Measurements from ENCODE around the gene UGT1A5.
"Not testable (repeated sequence)": the region's sequence is repeated elsewhere in the genome, so short reads cannot be mapped to it uniquely, and the experiment has no call there.

Gene UGT1A5

GRCh38 chr2:233747283-233747544 is 34.5 kb downstream of the UGT1A5 start:
- DNase-seq = no peak

DNA sequence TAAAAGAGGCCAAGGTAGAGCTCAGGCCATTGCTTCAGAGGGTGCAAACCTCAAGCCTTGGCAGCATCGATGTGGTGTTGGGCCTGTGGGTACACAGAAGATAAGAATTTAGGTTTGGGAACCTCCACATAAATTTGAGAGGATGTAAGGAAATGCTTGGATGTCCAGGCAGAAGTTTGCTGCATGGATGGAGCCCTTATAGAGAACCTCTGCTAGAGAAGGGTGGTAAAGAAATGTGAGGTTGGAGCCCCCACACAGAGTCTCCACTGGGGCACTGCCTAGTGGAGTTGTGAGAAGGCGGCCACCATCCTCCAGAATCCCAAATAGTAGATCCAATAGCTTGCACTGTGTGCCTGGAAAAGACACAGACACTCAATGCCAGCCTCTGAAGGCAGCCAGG is 38.0 kb downstream of the UGT1A5 start:
- not testable (repeated sequence) for DNase-seq

- not testable (repeated sequence) for DNase-seq
Observed at GRCh38 chr2:233751212-233752009, 38.7 kb downstream of the UGT1A5 start.

GRCh38 chr2:233754872-233755611 is 42.3 kb downstream of the UGT1A5 start:
- no peak for DNase-seq

DNA sequence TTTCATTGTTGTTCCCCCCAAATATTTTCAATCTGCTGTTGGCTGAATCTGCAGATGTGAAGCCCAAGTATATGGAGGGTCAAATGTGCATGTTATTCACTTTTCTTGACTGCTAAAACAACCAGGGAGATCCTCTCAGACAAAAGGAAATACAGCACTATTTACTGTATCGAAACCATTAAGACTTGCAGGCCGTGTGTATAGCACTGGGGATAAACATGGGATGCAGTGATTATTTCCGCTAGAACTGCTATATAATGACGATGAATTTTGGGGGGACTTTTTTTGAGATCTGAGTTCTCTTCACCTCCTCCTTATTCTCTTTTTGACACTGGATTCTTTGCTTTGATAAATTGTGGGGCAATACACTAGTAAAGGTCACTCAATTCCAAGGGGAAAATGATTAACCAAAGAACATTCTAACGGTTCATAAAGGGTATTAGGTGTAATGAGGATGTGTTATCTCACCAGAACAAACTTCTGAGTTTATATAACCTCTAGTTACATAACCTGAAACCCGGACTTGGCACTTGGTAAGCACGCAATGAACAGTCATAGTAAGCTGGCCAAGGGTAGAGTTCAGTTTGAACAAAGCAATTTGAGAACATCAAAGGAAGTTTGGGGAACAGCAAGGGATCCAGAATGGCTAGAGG is 43.8 kb downstream of the UGT1A5 start:
- no peak for DNase-seq

DNA sequence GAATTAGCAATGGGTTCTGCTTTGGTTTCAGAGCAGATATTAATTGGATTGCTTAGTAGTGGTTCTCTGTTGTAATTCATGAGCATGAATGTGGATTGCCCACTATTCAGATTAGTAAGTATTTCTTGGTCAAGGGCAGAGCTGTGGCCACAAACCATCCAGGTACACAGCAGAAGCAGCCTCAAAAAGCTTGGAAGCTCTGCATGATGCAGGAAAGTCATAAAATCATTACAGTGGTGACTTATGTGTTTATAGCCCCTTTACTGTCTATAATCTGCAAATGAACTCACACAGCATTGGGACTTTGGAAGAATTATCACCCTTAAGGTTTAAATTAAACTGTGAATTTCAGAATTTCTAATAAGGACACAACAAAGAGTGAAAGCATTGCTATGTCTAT is 45.4 kb downstream of the UGT1A5 start:
- DNase-seq = no peak

DNA sequence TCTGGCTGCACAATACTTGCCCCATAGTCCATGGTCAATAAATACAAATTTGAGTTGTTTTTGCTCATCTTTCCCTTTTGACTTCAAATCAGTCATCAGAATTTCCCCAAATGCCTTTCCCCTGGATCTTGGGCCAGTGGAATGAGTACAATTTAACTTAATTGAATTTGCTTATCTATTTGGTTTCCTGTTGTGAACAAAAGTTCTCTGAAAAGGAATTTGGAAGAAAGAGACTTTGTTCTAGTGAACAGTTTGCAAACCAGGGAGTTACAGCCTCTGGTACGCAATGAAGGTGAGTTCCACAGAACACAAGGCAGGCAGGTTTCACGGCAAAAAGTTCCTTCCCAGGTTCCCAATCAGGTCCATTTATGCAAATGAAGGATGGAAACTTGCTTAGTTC is 46.1 kb downstream of the UGT1A5 start:
- no peak for DNase-seq

DNA sequence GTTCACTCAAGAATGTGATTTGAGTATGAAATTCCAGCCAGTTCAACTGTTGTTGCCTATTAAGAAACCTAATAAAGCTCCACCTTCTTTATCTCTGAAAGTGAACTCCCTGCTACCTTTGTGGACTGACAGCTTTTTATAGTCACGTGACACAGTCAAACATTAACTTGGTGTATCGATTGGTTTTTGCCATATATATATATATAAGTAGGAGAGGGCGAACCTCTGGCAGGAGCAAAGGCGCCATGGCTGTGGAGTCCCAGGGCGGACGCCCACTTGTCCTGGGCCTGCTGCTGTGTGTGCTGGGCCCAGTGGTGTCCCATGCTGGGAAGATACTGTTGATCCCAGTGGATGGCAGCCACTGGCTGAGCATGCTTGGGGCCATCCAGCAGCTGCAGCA is 47.3 kb downstream of the UGT1A5 start, which contains the start of gene UGT1A1:
Gene UGT1A1, plus strand, starts transcription at position 228 of the 400 bp plus-strand sequence. Its CDS starts 18 bp downstream, at position 246.
- no peak for DNase-seq

DNA sequence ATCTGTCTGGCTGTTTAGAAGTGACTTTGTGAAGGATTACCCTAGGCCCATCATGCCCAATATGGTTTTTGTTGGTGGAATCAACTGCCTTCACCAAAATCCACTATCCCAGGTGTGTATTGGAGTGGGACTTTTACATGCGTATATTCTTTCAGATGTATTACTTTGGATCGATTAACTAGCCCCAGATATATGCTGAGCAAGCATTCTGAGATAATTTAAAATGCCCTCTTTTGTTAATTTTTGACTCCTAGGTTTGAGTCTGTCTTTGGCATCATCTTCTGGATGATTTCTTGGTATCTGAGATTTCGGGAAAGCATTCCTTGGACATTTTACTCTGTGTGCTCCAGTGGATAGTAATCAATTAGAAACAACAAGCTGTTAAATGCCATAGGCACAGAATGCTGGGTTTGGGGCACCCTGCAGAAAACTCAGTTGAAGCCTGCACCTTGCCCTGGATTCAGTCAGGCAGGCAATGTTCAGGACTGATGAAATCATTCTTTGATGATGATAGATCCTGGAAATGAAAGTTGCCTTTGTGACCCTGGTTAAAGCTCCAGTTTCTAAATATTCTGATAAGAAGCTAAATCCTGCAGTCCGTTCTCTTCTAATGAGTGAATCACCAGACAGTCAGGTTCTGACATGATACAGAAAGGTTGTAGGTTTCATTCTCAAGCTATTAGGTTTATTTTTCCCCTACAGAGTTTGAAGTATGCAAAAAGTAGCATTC is 48.5 kb downstream of the UGT1A5 start:
- DNase-seq = no peak

DNA sequence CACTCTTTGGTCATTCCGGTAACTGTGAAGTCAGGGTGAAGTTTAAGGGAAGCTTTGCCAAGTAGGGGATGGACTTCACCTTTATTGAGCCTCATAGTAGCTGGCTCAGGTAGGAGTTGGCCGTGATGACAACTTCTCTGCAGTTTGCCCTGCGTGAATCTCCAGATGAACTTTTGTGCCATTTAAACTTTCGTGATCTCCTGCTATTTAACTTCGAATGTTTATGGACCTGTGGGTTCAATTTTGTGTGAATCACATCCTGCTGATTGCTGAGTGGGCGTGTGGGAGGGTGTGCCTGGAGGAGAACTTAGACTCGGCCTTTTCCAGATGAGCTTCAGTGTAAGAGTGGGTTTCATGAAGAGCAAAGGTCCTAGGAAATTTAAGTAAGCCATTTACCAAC is 51.6 kb downstream of the UGT1A5 start:
- DNase-seq = no peak

GRCh38 chr2:233764761-233765160 is 52.1 kb downstream of the UGT1A5 start:
- no peak for DNase-seq

GRCh38 chr2:233766416-233766815 is 53.7 kb downstream of the UGT1A5 start:
- no peak for DNase-seq

DNA sequence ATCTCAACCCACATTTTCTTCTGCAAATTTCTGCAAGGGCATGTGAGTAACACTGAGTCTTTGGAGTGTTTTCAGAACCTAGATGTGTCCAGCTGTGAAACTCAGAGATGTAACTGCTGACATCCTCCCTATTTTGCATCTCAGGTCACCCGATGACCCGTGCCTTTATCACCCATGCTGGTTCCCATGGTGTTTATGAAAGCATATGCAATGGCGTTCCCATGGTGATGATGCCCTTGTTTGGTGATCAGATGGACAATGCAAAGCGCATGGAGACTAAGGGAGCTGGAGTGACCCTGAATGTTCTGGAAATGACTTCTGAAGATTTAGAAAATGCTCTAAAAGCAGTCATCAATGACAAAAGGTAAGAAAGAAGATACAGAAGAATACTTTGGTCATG is 55.4 kb downstream of the UGT1A5 start:
- no peak for DNase-seq

- DNase-seq = no peak
Observed at GRCh38 chr2:233769260-233769659, 56.6 kb downstream of the UGT1A5 start.

DNA sequence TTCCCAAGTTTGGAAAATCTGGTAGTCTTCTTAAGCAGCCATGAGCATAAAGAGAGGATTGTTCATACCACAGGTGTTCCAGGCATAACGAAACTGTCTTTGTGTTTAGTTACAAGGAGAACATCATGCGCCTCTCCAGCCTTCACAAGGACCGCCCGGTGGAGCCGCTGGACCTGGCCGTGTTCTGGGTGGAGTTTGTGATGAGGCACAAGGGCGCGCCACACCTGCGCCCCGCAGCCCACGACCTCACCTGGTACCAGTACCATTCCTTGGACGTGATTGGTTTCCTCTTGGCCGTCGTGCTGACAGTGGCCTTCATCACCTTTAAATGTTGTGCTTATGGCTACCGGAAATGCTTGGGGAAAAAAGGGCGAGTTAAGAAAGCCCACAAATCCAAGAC is 59.4 kb downstream of the UGT1A5 start:
- DNase-seq = no peak

- no peak for DNase-seq
Observed at GRCh38 chr2:233772583-233772982, 59.9 kb downstream of the UGT1A5 start.

DNA sequence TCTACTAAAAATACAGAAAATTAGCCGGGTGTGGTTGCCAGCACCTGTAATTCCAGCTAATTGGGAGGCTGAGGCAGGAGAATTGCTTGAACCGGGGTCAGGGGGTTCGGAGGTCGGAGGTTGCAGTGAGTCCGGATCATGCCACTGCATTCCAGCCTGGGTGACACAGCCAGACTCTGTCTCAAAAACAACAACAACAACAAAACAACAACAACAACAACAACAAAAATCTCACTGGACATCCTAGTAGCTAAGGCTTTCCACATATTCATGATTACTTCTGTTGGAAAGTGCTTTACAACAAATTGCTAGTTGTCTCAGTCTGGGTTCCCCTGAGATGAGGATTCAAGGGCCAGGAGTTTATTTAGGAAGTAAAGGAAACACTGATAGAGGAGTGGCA is 61.1 kb downstream of the UGT1A5 start:
- no peak for DNase-seq

DNA sequence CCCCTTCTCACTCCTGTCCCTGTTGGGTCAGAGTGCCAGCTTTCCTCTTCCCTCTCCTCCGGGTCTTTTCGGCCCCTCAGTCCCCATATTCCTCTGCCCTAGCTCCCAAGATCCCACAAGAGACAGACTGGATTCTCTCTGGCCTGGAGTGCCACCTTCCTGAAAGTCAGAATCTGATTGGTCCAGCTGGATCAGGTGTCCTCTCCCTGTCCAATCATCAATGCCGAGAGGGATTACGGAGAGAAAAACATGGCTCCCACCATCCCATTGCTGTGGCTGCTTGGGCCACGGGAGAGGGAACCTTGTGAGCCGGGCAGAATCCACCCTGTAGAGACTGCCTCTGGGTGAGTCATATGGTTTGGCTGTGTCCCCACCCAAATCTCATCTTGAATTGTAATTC is 62.7 kb downstream of the UGT1A5 start:
- DNase-seq = no peak

DNA sequence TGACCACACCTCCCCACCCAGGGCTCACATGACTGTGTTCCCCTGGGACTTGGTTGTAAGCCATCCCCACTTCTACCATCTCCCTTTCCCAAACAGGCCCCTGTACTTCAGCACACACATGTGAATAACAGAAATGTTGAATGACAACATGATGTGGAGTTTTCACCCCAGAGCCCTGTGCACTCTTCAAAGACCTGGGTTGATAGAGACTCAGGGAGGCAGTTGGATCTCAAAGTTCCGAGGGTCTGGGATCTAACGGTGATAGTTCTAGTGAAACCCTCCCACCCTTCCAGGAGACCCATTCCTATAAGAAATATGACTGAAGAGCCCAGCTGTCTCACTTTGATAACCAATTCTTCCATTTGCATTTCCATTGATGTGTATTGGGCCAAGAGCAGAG is 65.3 kb downstream of the UGT1A5 start, which contains the start of gene MROH2A:
Gene MROH2A, plus strand, starts transcription at position 301 of the 400 bp plus-strand sequence. CDS start 1,029 bp downstream, outside the sequence.
- DNase-seq = no peak

GRCh38 chr2:233779722-233780121 is 67.0 kb downstream of the UGT1A5 start:
- no peak for DNase-seq

- no peak for DNase-seq
Observed at GRCh38 chr2:233780771-233781170, 68.1 kb downstream of the UGT1A5 start.

- DNase-seq = no peak
Observed at GRCh38 chr2:233789554-233789953, 76.8 kb downstream of the UGT1A5 start.
